NCI-H2107 treated with DMSO at 0.1 percent for 48 hours (cell line): ENCODE measurements around the gene TMEM215.

ENCODE experiments used
- DNase-seq: peaks from one replicate; lab custom pipeline; 2025; ENCODE audit not compliant: unreplicated experiment; lab: John Stamatoyannopoulos, UW

The TMEM215 gene

GRCh38 chr9:32832346-32832745 is 49.0 kb downstream of the TMEM215 start:
- DNase-seq = no peak
